ENCODE results near the gene CBLB.
"Not testable (repeated sequence)": the region's sequence is repeated elsewhere in the genome, so short reads cannot be mapped to it uniquely, and the experiment has no call there.

CBLB gene

GRCh38 chr3:105731686-105732085 lies 137.1 kb downstream of the CBLB start:
- Histone ChIP-seq H3K27ac (ENCODE audit: low read length) (no peak overlapping the region), H3K4me1 (ENCODE audit: control insufficient read depth, insufficient read depth, low read length) (no peaks in the 10 kb centered on the region)

GRCh38 chr3:105730801-105731354 lies 137.9 kb downstream of the CBLB start:
- Histone ChIP-seq H3K36me3 (ENCODE audit: control insufficient read depth, insufficient read depth, low read length) (no peaks in the 10 kb centered on the region), H3K27ac (ENCODE audit: low read length) (no peak overlapping the region), H3K9me3 (ENCODE audit: control insufficient read depth, insufficient read depth, low read length) (no peaks in the 10 kb centered on the region), H3K27me3 (ENCODE audit: control insufficient read depth, insufficient read depth, low read length) (no peaks in the 10 kb centered on the region), H3K4me3 (ENCODE audit: low read length) (no peak overlapping the region), H3K4me1 (ENCODE audit: control insufficient read depth, insufficient read depth, low read length) (no peaks in the 10 kb centered on the region)
- no peak for DNase-seq (ENCODE audit: low read depth, low spot score)

More at GRCh38 chr3:105731686-105732085, 137.1 kb downstream of the CBLB start:
- Histone ChIP-seq H3K27me3 (ENCODE audit: control insufficient read depth, insufficient read depth, low read length) (no peaks in the 10 kb centered on the region), H3K9me3 (ENCODE audit: control insufficient read depth, insufficient read depth, low read length) (no peaks in the 10 kb centered on the region), H3K36me3 (ENCODE audit: control insufficient read depth, insufficient read depth, low read length) (no peaks in the 10 kb centered on the region), H3K4me3 (ENCODE audit: low read length) (no peak overlapping the region)
- WGBS (ENCODE audit: insufficient coverage, insufficient read length), result no CpG with 5 or more reads among the region's 1 CpG
- DNase-seq (ENCODE audit: low read depth, low spot score), result no peak

GRCh38 chr3:105729667-105730066 lies 139.1 kb downstream of the CBLB start:
- no peak overlapping the region for H3K4me3 ChIP-seq (ENCODE audit: low read length)
- no peak overlapping the region for H3K27ac ChIP-seq (ENCODE audit: low read length)
- DNase-seq (ENCODE audit: low read depth, low spot score), result no peak
- H3K27me3 ChIP-seq (ENCODE audit: control insufficient read depth, insufficient read depth, low read length), result no peaks in the 10 kb centered on the region
- H3K36me3 ChIP-seq (ENCODE audit: control insufficient read depth, insufficient read depth, low read length), result no peaks in the 10 kb centered on the region
- H3K9me3 ChIP-seq (ENCODE audit: control insufficient read depth, insufficient read depth, low read length), result no peaks in the 10 kb centered on the region
- H3K4me1 ChIP-seq (ENCODE audit: control insufficient read depth, insufficient read depth, low read length), result no peaks in the 10 kb centered on the region
- no CpG with 5 or more reads among the region's 3 CpGs for WGBS (ENCODE audit: insufficient coverage, insufficient read length)

- no peak overlapping the region for H3K27ac ChIP-seq (ENCODE audit: low read length)
- no peak for DNase-seq (ENCODE audit: low read depth, low spot score)
- H3K4me3 ChIP-seq (ENCODE audit: low read length), result no peak overlapping the region
- H3K4me1 ChIP-seq (ENCODE audit: control insufficient read depth, insufficient read depth, low read length), result no peaks in the 10 kb centered on the region
- H3K9me3 ChIP-seq (ENCODE audit: control insufficient read depth, insufficient read depth, low read length), result no peaks in the 10 kb centered on the region
- no peaks in the 10 kb centered on the region for H3K27me3 ChIP-seq (ENCODE audit: control insufficient read depth, insufficient read depth, low read length)
- WGBS (ENCODE audit: insufficient coverage, insufficient read length), result no CpG with 5 or more reads among the region's 3 CpGs
- no peaks in the 10 kb centered on the region for H3K36me3 ChIP-seq (ENCODE audit: control insufficient read depth, insufficient read depth, low read length)
Observed at GRCh38 chr3:105728771-105729312, 140.0 kb downstream of the CBLB start.

- H3K27me3 ChIP-seq (ENCODE audit: control insufficient read depth, insufficient read depth, low read length); H3K4me1 ChIP-seq (ENCODE audit: control insufficient read depth, insufficient read depth, low read length); H3K4me3 ChIP-seq (ENCODE audit: low read length); H3K36me3 ChIP-seq (ENCODE audit: control insufficient read depth, insufficient read depth, low read length); H3K9me3 ChIP-seq (ENCODE audit: control insufficient read depth, insufficient read depth, low read length); H3K27ac ChIP-seq (ENCODE audit: low read length); DNase-seq (ENCODE audit: low read depth, low spot score): not testable (repeated sequence)
- no CpG with 5 or more reads among the region's 3 CpGs for WGBS (ENCODE audit: insufficient coverage, insufficient read length)
Observed at GRCh38 chr3:105727036-105727435, 141.8 kb downstream of the CBLB start.

- DNase-seq (ENCODE audit: low read depth, low spot score), result no peak
- no peaks in the 10 kb centered on the region for H3K4me1 ChIP-seq (ENCODE audit: control insufficient read depth, insufficient read depth, low read length)
- no peak overlapping the region for H3K4me3 ChIP-seq (ENCODE audit: low read length)
- H3K9me3 ChIP-seq (ENCODE audit: control insufficient read depth, insufficient read depth, low read length), result no peaks in the 10 kb centered on the region
- no CpG with 5 or more reads among the region's 3 CpGs for WGBS (ENCODE audit: insufficient coverage, insufficient read length)
- no peaks in the 10 kb centered on the region for H3K27me3 ChIP-seq (ENCODE audit: control insufficient read depth, insufficient read depth, low read length)
- H3K27ac ChIP-seq (ENCODE audit: low read length), result no peak overlapping the region
- H3K36me3 ChIP-seq (ENCODE audit: control insufficient read depth, insufficient read depth, low read length), result no peaks in the 10 kb centered on the region; the same call in 1 of the 2 replicates
Observed at GRCh38 chr3:105722943-105723556, 145.8 kb downstream of the CBLB start.

- Histone ChIP-seq H3K27me3 (ENCODE audit: control insufficient read depth, insufficient read depth, low read length) (no peaks in the 10 kb centered on the region), H3K4me3 (ENCODE audit: low read length) (no peak overlapping the region), H3K9me3 (ENCODE audit: control insufficient read depth, insufficient read depth, low read length) (no peaks in the 10 kb centered on the region), H3K27ac (ENCODE audit: low read length) (no peak overlapping the region), H3K4me1 (ENCODE audit: control insufficient read depth, insufficient read depth, low read length) (no peaks in the 10 kb centered on the region), H3K36me3 (ENCODE audit: control insufficient read depth, insufficient read depth, low read length) (no peaks in the 10 kb centered on the region; the same call in 1 of the 2 replicates)
- WGBS (ENCODE audit: insufficient coverage, insufficient read length), result no CpG with 5 or more reads among the region's 12 CpGs
- no peak for DNase-seq (ENCODE audit: low read depth, low spot score)
Observed at GRCh38 chr3:105719791-105720190, 149.0 kb downstream of the CBLB start.

GRCh38 chr3:105715372-105715771 lies 153.4 kb downstream of the CBLB start:
- no peak overlapping the region for H3K27ac ChIP-seq (ENCODE audit: low read length)
- H3K4me1 ChIP-seq (ENCODE audit: control insufficient read depth, insufficient read depth, low read length), result no peaks in the 10 kb centered on the region
- DNase-seq (ENCODE audit: low read depth, low spot score), result no peak
- H3K27me3 ChIP-seq (ENCODE audit: control insufficient read depth, insufficient read depth, low read length), result no peaks in the 10 kb centered on the region
- WGBS (ENCODE audit: insufficient coverage, insufficient read length), result no CpG with 5 or more reads among the region's 3 CpGs
- H3K36me3 ChIP-seq (ENCODE audit: control insufficient read depth, insufficient read depth, low read length), result no peaks in the 10 kb centered on the region; the same call in 1 of the 2 replicates
- no peaks in the 10 kb centered on the region for H3K9me3 ChIP-seq (ENCODE audit: control insufficient read depth, insufficient read depth, low read length)
- no peak overlapping the region for H3K4me3 ChIP-seq (ENCODE audit: low read length)

- WGBS (ENCODE audit: insufficient coverage, insufficient read length), result no CpG with 5 or more reads among the region's 6 CpGs
Observed at GRCh38 chr3:105714453-105714852, 154.4 kb downstream of the CBLB start.

GRCh38 chr3:105708980-105709379 lies 159.8 kb downstream of the CBLB start:
- no CpG with 5 or more reads among the region's 1 CpG for WGBS (ENCODE audit: insufficient coverage, insufficient read length)
- Histone ChIP-seq H3K27me3 (ENCODE audit: control insufficient read depth, insufficient read depth, low read length) (no peaks in the 10 kb centered on the region), H3K4me1 (ENCODE audit: control insufficient read depth, insufficient read depth, low read length) (no peaks in the 10 kb centered on the region), H3K9me3 (ENCODE audit: control insufficient read depth, insufficient read depth, low read length) (no peaks in the 10 kb centered on the region), H3K36me3 (ENCODE audit: control insufficient read depth, insufficient read depth, low read length) (no peaks in the 10 kb centered on the region), H3K27ac (ENCODE audit: low read length) (no peak overlapping the region), H3K4me3 (ENCODE audit: low read length) (no peak overlapping the region)
- DNase-seq (ENCODE audit: low read depth, low spot score), result no peak

More at GRCh38 chr3:105714453-105714852, 154.4 kb downstream of the CBLB start:
- H3K9me3 ChIP-seq (ENCODE audit: control insufficient read depth, insufficient read depth, low read length), result no peaks in the 10 kb centered on the region
- no peaks in the 10 kb centered on the region for H3K4me1 ChIP-seq (ENCODE audit: control insufficient read depth, insufficient read depth, low read length)
- H3K27me3 ChIP-seq (ENCODE audit: control insufficient read depth, insufficient read depth, low read length), result no peaks in the 10 kb centered on the region
- DNase-seq (ENCODE audit: low read depth, low spot score), result no peak
- H3K4me3 ChIP-seq (ENCODE audit: low read length), result no peak overlapping the region
- H3K27ac ChIP-seq (ENCODE audit: low read length), result no peak overlapping the region
- no peaks in the 10 kb centered on the region; the same call in 1 of the 2 replicates for H3K36me3 ChIP-seq (ENCODE audit: control insufficient read depth, insufficient read depth, low read length)

GRCh38 chr3:105707009-105707408 lies 161.8 kb downstream of the CBLB start:
- no CpG with 5 or more reads among the region's 2 CpGs for WGBS (ENCODE audit: insufficient coverage, insufficient read length)
- no peaks in the 10 kb centered on the region for H3K36me3 ChIP-seq (ENCODE audit: control insufficient read depth, insufficient read depth, low read length)
- H3K4me1 ChIP-seq (ENCODE audit: control insufficient read depth, insufficient read depth, low read length), result no peaks in the 10 kb centered on the region
- no peak overlapping the region for H3K4me3 ChIP-seq (ENCODE audit: low read length)
- no peak for DNase-seq (ENCODE audit: low read depth, low spot score)
- H3K27me3 ChIP-seq (ENCODE audit: control insufficient read depth, insufficient read depth, low read length), result no peaks in the 10 kb centered on the region
- no peak overlapping the region for H3K27ac ChIP-seq (ENCODE audit: low read length)
- no peaks in the 10 kb centered on the region for H3K9me3 ChIP-seq (ENCODE audit: control insufficient read depth, insufficient read depth, low read length)
